Immature natural killer cell (primary cell): ENCODE measurements around the gene TGM2. TPM values are rescaled to one million over a fixed set of nuclear protein-coding genes. Genes with fewer than 3 reads are reported as not detected.

Experiments used
- DNase-seq, 3 donors: peaks; one replicate each; pipeline ENCODE4 v3.0.0; 2022; ENCODE audit warnings: mixed read lengths in 1 of 3
- H3K27ac Mint-ChIP-seq, 6 donors: one replicate each; pipeline ENCODE4 v1.8.0; 2020; ENCODE audit warnings: mixed read lengths in 6 of 6, mild to moderate bottlenecking in 5 of 6, inconsistent platforms in 4 of 6, moderate library complexity in 3 of 6
- H3K27me3 Mint-ChIP-seq, 3 donors: one replicate each; pipeline ENCODE4 v1.8.0; 2020 to 2021; ENCODE audit warnings: low read depth in 3 of 3, mild to moderate bottlenecking in 3 of 3, mixed read lengths in 3 of 3, moderate library complexity in 3 of 3, inconsistent platforms in 1 of 3
- H3K36me3 Mint-ChIP-seq, 3 donors: one replicate each; pipeline ENCODE4 v1.8.0; 2020; ENCODE audit warnings: mixed read lengths in 3 of 3, inconsistent platforms in 2 of 3, mild to moderate bottlenecking in 2 of 3
- H3K4me1 Mint-ChIP-seq, 2 donors: one replicate each; pipeline ENCODE4 v1.8.0; 2020; ENCODE audit warnings: inconsistent platforms in 2 of 2, mild to moderate bottlenecking in 2 of 2, mixed read lengths in 2 of 2, moderate library complexity in 1 of 2
- H3K4me3 Mint-ChIP-seq, 5 donors: one replicate each; pipeline ENCODE4 v1.8.0; 2020; ENCODE audit warnings: mild to moderate bottlenecking in 5 of 5, mixed read lengths in 5 of 5, inconsistent platforms in 3 of 5, moderate library complexity in 3 of 5
- H3K9me3 Mint-ChIP-seq, 6 donors: one replicate each; pipeline ENCODE4 v1.8.0; 2020; ENCODE audit warnings: mild to moderate bottlenecking in 6 of 6, mixed read lengths in 6 of 6, inconsistent platforms in 4 of 6, moderate library complexity in 3 of 6
- polyA plus RNA-seq, 3 donors: library from polyadenylated mRNA; unstranded; fragments of 300-500 nt; fragmentation: Illumina TruSeq; gene quantifications; one replicate each; pipeline ENCODE4 v1.2.3, GENCODE V29; 2021

The TGM2 gene
- polyA plus RNA-seq, 3 donors from 2014 or later = not detected

GRCh38 chr20:38145729-38146075 is 19.4 kb downstream of the TGM2 start:
- Mint-ChIP-seq H3K27me3 (peaks cover 0 to 4% (median 0%) of the 10 kb centered on the region in 3 donors), H3K27ac (no peak overlapping the region), H3K9me3 (no peaks in the 10 kb centered on the region), H3K36me3 (no peaks in the 10 kb centered on the region), H3K4me3 (no peak overlapping the region), H3K4me1 (no peaks in the 10 kb centered on the region)
- no peak for DNase-seq

GRCh38 chr20:38144974-38145728 is 19.9 kb downstream of the TGM2 start:
- Mint-ChIP-seq H3K4me3 (no peak overlapping the region), H3K36me3 (no peaks in the 10 kb centered on the region), H3K27me3 (peaks cover 0 to 4% (median 0%) of the 10 kb centered on the region in 3 donors), H3K27ac (no peak overlapping the region), H3K4me1 (no peaks in the 10 kb centered on the region), H3K9me3 (no peaks in the 10 kb centered on the region)
- no peak for DNase-seq

- H3K4me1 Mint-ChIP-seq = no peaks in the 10 kb centered on the region
- no peaks in the 10 kb centered on the region for H3K36me3 Mint-ChIP-seq
- no peak for DNase-seq
- no peak overlapping the region for H3K4me3 Mint-ChIP-seq
- H3K27ac Mint-ChIP-seq = no peak overlapping the region
- H3K27me3 Mint-ChIP-seq = peaks cover 0 to 4% (median 0%) of the 10 kb centered on the region in 3 donors
- H3K9me3 Mint-ChIP-seq = no peaks in the 10 kb centered on the region
Measured at GRCh38 chr20:38144598-38144973, 20.5 kb downstream of the TGM2 start.

GRCh38 chr20:38143646-38144554 is 21.2 kb downstream of the TGM2 start:
- no peaks in the 10 kb centered on the region for H3K9me3 Mint-ChIP-seq

GRCh38 chr20:38143238-38143645 is 21.8 kb downstream of the TGM2 start:
- Mint-ChIP-seq H3K36me3 (no peaks in the 10 kb centered on the region), H3K27ac (no peak overlapping the region), H3K9me3 (no peaks in the 10 kb centered on the region), H3K4me1 (no peaks in the 10 kb centered on the region), H3K4me3 (no peak overlapping the region), H3K27me3 (peaks cover 0 to 2% (median 0%) of the 10 kb centered on the region in 3 donors)
- DNase-seq = no peak

More at GRCh38 chr20:38143646-38144554, 21.2 kb downstream of the TGM2 start:
- no peak for DNase-seq
- H3K4me1 Mint-ChIP-seq = no peaks in the 10 kb centered on the region
- H3K4me3 Mint-ChIP-seq = no peak overlapping the region
- H3K27ac Mint-ChIP-seq = peak overlapping the region in 1 of 6 donors; percentile 46
- H3K27me3 Mint-ChIP-seq = peaks cover 0 to 4% (median 0%) of the 10 kb centered on the region in 3 donors
- no peaks in the 10 kb centered on the region for H3K36me3 Mint-ChIP-seq

GRCh38 chr20:38141889-38142494 is 23.1 kb downstream of the TGM2 start:
- Mint-ChIP-seq H3K36me3 (no peaks in the 10 kb centered on the region), H3K4me3 (no peak overlapping the region), H3K27ac (no peak overlapping the region), H3K9me3 (no peaks in the 10 kb centered on the region), H3K4me1 (no peaks in the 10 kb centered on the region), H3K27me3 (peaks cover 0 to 2% (median 0%) of the 10 kb centered on the region in 3 donors)
- no peak for DNase-seq

- H3K9me3 Mint-ChIP-seq = no peaks in the 10 kb centered on the region
- peaks cover 0 to 2% (median 0%) of the 10 kb centered on the region in 3 donors for H3K27me3 Mint-ChIP-seq
- DNase-seq = no peak
Measured at GRCh38 chr20:38141204-38141888, 23.7 kb downstream of the TGM2 start.

GRCh38 chr20:38139977-38140753 is 24.9 kb downstream of the TGM2 start:
- Mint-ChIP-seq H3K27me3 (peaks cover 0 to 2% (median 0%) of the 10 kb centered on the region in 3 donors), H3K27ac (no peak overlapping the region), H3K4me1 (no peaks in the 10 kb centered on the region), H3K36me3 (no peaks in the 10 kb centered on the region), H3K4me3 (no peak overlapping the region), H3K9me3 (no peaks in the 10 kb centered on the region)
- no peak for DNase-seq

More at GRCh38 chr20:38141204-38141888, 23.7 kb downstream of the TGM2 start:
- Mint-ChIP-seq H3K36me3 (no peaks in the 10 kb centered on the region), H3K4me3 (no peak overlapping the region), H3K4me1 (no peaks in the 10 kb centered on the region), H3K27ac (no peak overlapping the region)

GRCh38 chr20:38139156-38139912 is 25.7 kb downstream of the TGM2 start:
- Mint-ChIP-seq H3K4me3 (no peak overlapping the region), H3K36me3 (no peaks in the 10 kb centered on the region), H3K9me3 (no peaks in the 10 kb centered on the region), H3K27ac (no peak overlapping the region), H3K4me1 (peaks cover 2 to 4% of the 10 kb centered on the region in 2 donors), H3K27me3 (no peaks in the 10 kb centered on the region)
- no peak for DNase-seq

GRCh38 chr20:38138086-38138778 is 26.8 kb downstream of the TGM2 start:
- no peak overlapping the region for H3K27ac Mint-ChIP-seq
- no peaks in the 10 kb centered on the region for H3K36me3 Mint-ChIP-seq
- no peak for DNase-seq
- H3K27me3 Mint-ChIP-seq = peaks cover 0 to under 1% (median 0%) of the 10 kb centered on the region in 3 donors
- H3K4me3 Mint-ChIP-seq = no peak overlapping the region
- no peaks in the 10 kb centered on the region for H3K9me3 Mint-ChIP-seq
- H3K4me1 Mint-ChIP-seq = peaks cover 2 to 12% of the 10 kb centered on the region in 2 donors

- H3K9me3 Mint-ChIP-seq = no peaks in the 10 kb centered on the region
- no peaks in the 10 kb centered on the region for H3K36me3 Mint-ChIP-seq
- H3K4me1 Mint-ChIP-seq = peaks cover 2 to 12% of the 10 kb centered on the region in 2 donors
- H3K27ac Mint-ChIP-seq = no peak overlapping the region
- peaks cover 0 to 4% (median 0%) of the 10 kb centered on the region in 3 donors for H3K27me3 Mint-ChIP-seq
- no peak overlapping the region for H3K4me3 Mint-ChIP-seq
- DNase-seq = no peak
Measured at GRCh38 chr20:38137441-38138037, 27.5 kb downstream of the TGM2 start.
